ENCODE data around the gene UTP3.

Gene UTP3

GRCh38 chr4:70735915-70736314 is 47.6 kb downstream of the UTP3 start:
- peak; percentile 15 for DNase-seq (ENCODE audit: extremely low read depth, low read depth)
- TF ChIP-seq CTCF (IDR thresholded peaks at IDR 0.05; ENCODE audit: low read depth, low read length): peak; percentile 6

GRCh38 chr4:70737006-70737405 is 48.7 kb downstream of the UTP3 start:
- no peak for DNase-seq (ENCODE audit: extremely low read depth, low read depth)
- no peak for TF ChIP-seq CTCF (IDR thresholded peaks at IDR 0.05; ENCODE audit: low read depth, low read length)

GRCh38 chr4:70737409-70737808 is 49.1 kb downstream of the UTP3 start:
- TF ChIP-seq CTCF (IDR thresholded peaks at IDR 0.05; ENCODE audit: low read depth, low read length): no peak
- no peak for DNase-seq (ENCODE audit: extremely low read depth, low read depth)

GRCh38 chr4:70739496-70740337 is 51.4 kb downstream of the UTP3 start:
- DNase-seq (ENCODE audit: extremely low read depth, low read depth): no peak
- no peak for TF ChIP-seq CTCF (IDR thresholded peaks at IDR 0.05; ENCODE audit: low read depth, low read length)

Data from AG09319 (cell line).